H9 (cell line): ENCODE data around the gene TCEA2. TPM values are rescaled to one million over a fixed set of nuclear protein-coding genes. Genes with fewer than 3 reads are reported as not detected.

Experiments used
- DNase-seq: peaks from one replicate; pipeline ENCODE4 v3.0.0-alpha.2; 2017
- H2AFZ ChIP-seq: one replicate; pipeline ENCODE4 v1.6.1; 2013; ENCODE audit warnings: mild to moderate bottlenecking, low read length, control low read depth, moderate library complexity
- H2AK5ac ChIP-seq: 2 replicates; pipeline ENCODE4 v1.6.1; 2013; ENCODE audit warnings: low read length, control low read depth, mixed read lengths; ENCODE audit not compliant: insufficient read length
- H2BK120ac ChIP-seq: one replicate; pipeline ENCODE4 v1.6.1; 2013; ENCODE audit warnings: low read depth, mild to moderate bottlenecking, low read length, control low read depth, inconsistent platforms; ENCODE audit not compliant: poor library complexity, severe bottlenecking
- H2BK12ac ChIP-seq: 2 replicates; pipeline ENCODE4 v1.6.1; 2013; ENCODE audit warnings: low read length, control low read depth, mixed read lengths, low read depth; ENCODE audit not compliant: insufficient read length
- H2BK15ac ChIP-seq: 2 replicates; pipeline ENCODE4 v1.6.1; 2013; ENCODE audit warnings: low read depth, low read length, control low read depth
- H2BK20ac ChIP-seq: one replicate; pipeline ENCODE4 v1.6.1; 2013; ENCODE audit warnings: low read depth, mild to moderate bottlenecking, low read length, control low read depth, inconsistent platforms; ENCODE audit not compliant: poor library complexity, severe bottlenecking
- H2BK5ac ChIP-seq: 2 replicates; pipeline ENCODE4 v1.6.1; 2013; ENCODE audit warnings: low read length, control low read depth, mixed read lengths; ENCODE audit not compliant: insufficient read length
- H3K14ac ChIP-seq: 2 replicates; pipeline ENCODE4 v1.6.1; 2013; ENCODE audit warnings: low read length, control low read depth; ENCODE audit not compliant: insufficient read depth
- H3K18ac ChIP-seq: 2 replicates; pipeline ENCODE4 v1.6.1; 2013; ENCODE audit warnings: low read depth, mild to moderate bottlenecking, mixed read lengths, low read length, control low read depth; ENCODE audit not compliant: insufficient read length
- H3K23ac ChIP-seq: 2 replicates; pipeline ENCODE4 v1.6.1; 2013; ENCODE audit warnings: low read length, control low read depth, mixed read lengths, low read depth; ENCODE audit not compliant: insufficient read length
- H3K23me2 ChIP-seq: 2 replicates; pipeline ENCODE4 v1.6.1; 2013; ENCODE audit warnings: low read depth, mild to moderate bottlenecking, mixed read lengths, low read length, control low read depth; ENCODE audit not compliant: insufficient read length, poor library complexity, severe bottlenecking
- H3K27ac ChIP-seq: 2 replicates; pipeline ENCODE4 v1.5.1; 2013; ENCODE audit warnings: low read length, control low read depth, mixed read lengths, low read depth; ENCODE audit not compliant: insufficient read length
- H3K27me3 ChIP-seq: 2 replicates; pipeline ENCODE4 v1.6.1; 2013; ENCODE audit warnings: low read length, control low read depth, inconsistent platforms; ENCODE audit not compliant: insufficient read depth
- H3K4ac ChIP-seq: 2 replicates; pipeline ENCODE4 v1.6.1; 2013; ENCODE audit warnings: low read depth, mild to moderate bottlenecking, control low read depth, inconsistent platforms, low read length, moderate library complexity
- H3K4me1 ChIP-seq: 2 replicates; pipeline ENCODE4 v1.6.1; 2013; ENCODE audit warnings: low read length, control low read depth, inconsistent platforms; ENCODE audit not compliant: insufficient read depth
- H3K4me2 ChIP-seq: 2 replicates; pipeline ENCODE4 v1.6.1; 2013; ENCODE audit warnings: low read length, control low read depth, mixed read lengths; ENCODE audit not compliant: insufficient read length, insufficient read depth
- H3K56ac ChIP-seq: 2 replicates; pipeline ENCODE4 v1.6.1; 2013; ENCODE audit warnings: low read depth, mild to moderate bottlenecking, mixed read lengths, low read length, control low read depth; ENCODE audit not compliant: insufficient read length
- H3K79me1 ChIP-seq: 2 replicates; pipeline ENCODE4 v1.6.1; 2013; ENCODE audit warnings: low read depth, mild to moderate bottlenecking, moderate library complexity, low read length, control low read depth, inconsistent platforms; ENCODE audit not compliant: insufficient read depth, poor library complexity, severe bottlenecking
- H3K79me2 ChIP-seq: 2 replicates; pipeline ENCODE4 v1.6.1; 2013; ENCODE audit warnings: low read length, control low read depth, inconsistent platforms; ENCODE audit not compliant: insufficient read depth
- H3K9ac ChIP-seq: 2 replicates; pipeline ENCODE4 v1.6.1; 2013; ENCODE audit warnings: low read length, control low read depth, mixed read lengths; ENCODE audit not compliant: insufficient read length; ENCODE audit errors: extremely low read depth
- H3K9me3 ChIP-seq: one replicate; pipeline ENCODE4 v1.6.1; 2013; ENCODE audit warnings: low read depth, low read length, inconsistent platforms; ENCODE audit not compliant: control insufficient read depth
- H3T11ph ChIP-seq: one replicate; pipeline ENCODE4 v1.6.1; 2013; ENCODE audit warnings: mild to moderate bottlenecking, low read length, control low read depth, inconsistent platforms
- H4K20me1 ChIP-seq: one replicate; pipeline ENCODE4 v1.6.1; 2013; ENCODE audit not compliant: control insufficient read depth, insufficient read length, insufficient read depth
- H4K5ac ChIP-seq: 2 replicates; pipeline ENCODE4 v1.6.1; 2013; ENCODE audit warnings: low read depth, mild to moderate bottlenecking, mixed read lengths, low read length, control low read depth; ENCODE audit not compliant: insufficient read length
- H4K8ac ChIP-seq: replicated peaks from 2 replicates; pipeline ENCODE4 v1.6.1; 2013; ENCODE audit warnings: low read length, control low read depth, mixed read lengths, low read depth; ENCODE audit not compliant: insufficient read length
- H4K91ac ChIP-seq: 2 replicates; pipeline ENCODE4 v1.6.1; 2013; ENCODE audit warnings: low read depth, mild to moderate bottlenecking, moderate library complexity, mixed read lengths, low read length, control low read depth; ENCODE audit not compliant: insufficient read length
- H3K27ac Mint-ChIP-seq, 3 experiments: 2 replicates in 2 of 3; 3 replicates in 1 of 3; pipeline ENCODE4 v1.8.0; 2020 to 2021; ENCODE audit warnings: mixed read lengths in 3 of 3, mild to moderate bottlenecking in 1 of 3, moderate library complexity in 1 of 3
- H3K27me3 Mint-ChIP-seq: 2 replicates; pipeline ENCODE4 v1.8.0; 2021; ENCODE audit warnings: low read depth, mild to moderate bottlenecking, moderate library complexity, mixed read lengths
- H3K36me3 Mint-ChIP-seq, 3 experiments: 2 replicates in 2 of 3; 3 replicates in 1 of 3; pipeline ENCODE4 v1.8.0; 2020 to 2021; ENCODE audit warnings: low read depth in 3 of 3, mixed read lengths in 3 of 3; ENCODE audit not compliant: insufficient read depth in 1 of 3
- H3K4me1 Mint-ChIP-seq, 2 experiments: 2 replicates each; pipeline ENCODE4 v1.8.0; 2020; ENCODE audit warnings: mixed read lengths in 2 of 2
- H3K4me3 Mint-ChIP-seq, 2 experiments: 2 replicates in 1 of 2; 3 replicates in 1 of 2; pipeline ENCODE4 v1.8.0; 2020 to 2021; ENCODE audit warnings: mild to moderate bottlenecking in 2 of 2, mixed read lengths in 2 of 2, moderate library complexity in 1 of 2
- H3K9me3 Mint-ChIP-seq, 2 experiments: 2 replicates in 1 of 2; 3 replicates in 1 of 2; pipeline ENCODE4 v1.8.0; 2020; ENCODE audit warnings: mild to moderate bottlenecking in 2 of 2, mixed read lengths in 2 of 2, moderate library complexity in 1 of 2
- CTCF ChIP-seq: fragments of 200-600 bp; sonication (generic); conservative IDR thresholded peaks from 3 replicates; pipeline ENCODE4 v1.8.0; 2021; ENCODE audit warnings: antibody characterized with exemption, mild to moderate bottlenecking
- WGBS: extraction: QIAGEN DNeasy Blood & Tissue Kit; methylation state at CpG from one replicate; pipeline ENCODE4 v1.1.7; 2013; ENCODE audit warnings: missing lambda C conversion rate, low lambda C conversion rate, mixed read lengths; ENCODE audit not compliant: insufficient read length; ENCODE audit errors: extremely low coverage; 5-methylcytosine and 5-hydroxymethylcytosine counted together
- total RNA-seq: library from RNA; stranded (reverse); gene quantifications from 2 replicates; pipeline ENCODE4 v1.2.1, GENCODE V29; 2021

TCEA2 gene
- total RNA-seq, 1 experiment from 2014 or later = 51.7 TPM

- Histone ChIP-seq H2AK5ac (no peak overlapping the region), H3K56ac (no peak overlapping the region), H2BK20ac (no peak overlapping the region), H2AFZ (no peak overlapping the region), H3K18ac (no peak overlapping the region), H3K14ac (no peak overlapping the region), H3K23me2 (peaks cover 20% of the 10 kb centered on the region), H3T11ph (no peak overlapping the region), H3K4ac (no peak overlapping the region), H4K5ac (no peak overlapping the region), H2BK12ac (no peak overlapping the region), H3K4me2 (peak overlapping the region; percentile 62), H2BK120ac (no peak overlapping the region), H4K8ac (no peak overlapping the region), H3K9ac (no peak overlapping the region), H3K9me3 (no peaks in the 10 kb centered on the region), H2BK5ac (no peak overlapping the region), H4K20me1 (no peaks in the 10 kb centered on the region), H3K27ac (no peak overlapping the region), H3K4me1 (no peaks in the 10 kb centered on the region; the same call in 1 of the 2 replicates), H3K27me3 (peaks cover 5% of the 10 kb centered on the region; the same call in 1 of the 2 replicates), H2BK15ac (no peak overlapping the region), H3K79me2 (no peaks in the 10 kb centered on the region), H3K79me1 (no peaks in the 10 kb centered on the region), H3K23ac (no peak overlapping the region), H4K91ac (no peak overlapping the region)
- Mint-ChIP-seq H3K36me3 (no peaks in the 10 kb centered on the region; a peak in 1 of 7 replicates), H3K4me1 (peaks cover 32 to 45% of the 10 kb centered on the region in 2 experiments), H3K4me3 (peak overlapping the region; percentile 67 to 85), H3K9me3 (peaks cover 0 to 2% of the 10 kb centered on the region in 2 experiments; a peak in 1 of 5 replicates), H3K27me3 (peaks cover 51% of the 10 kb centered on the region), H3K27ac (no peak overlapping the region)
- no peak for DNase-seq
- no peak for TF ChIP-seq CTCF
- no CpG with 5 or more reads among the region's 17 CpGs for WGBS
These were observed 18.0 kb downstream of the TCEA2 start for GRCh38 chr20:64080813-64081623.
